ENCODE results near the gene SMCR8. TPM values are rescaled to one million over a fixed set of nuclear protein-coding genes. Genes with fewer than 3 reads are reported as not detected.

The SMCR8 gene
- total RNA-seq, 4 donors from 2014 or later: 16.7 to 28.3 (median 19.6) TPM

DNA sequence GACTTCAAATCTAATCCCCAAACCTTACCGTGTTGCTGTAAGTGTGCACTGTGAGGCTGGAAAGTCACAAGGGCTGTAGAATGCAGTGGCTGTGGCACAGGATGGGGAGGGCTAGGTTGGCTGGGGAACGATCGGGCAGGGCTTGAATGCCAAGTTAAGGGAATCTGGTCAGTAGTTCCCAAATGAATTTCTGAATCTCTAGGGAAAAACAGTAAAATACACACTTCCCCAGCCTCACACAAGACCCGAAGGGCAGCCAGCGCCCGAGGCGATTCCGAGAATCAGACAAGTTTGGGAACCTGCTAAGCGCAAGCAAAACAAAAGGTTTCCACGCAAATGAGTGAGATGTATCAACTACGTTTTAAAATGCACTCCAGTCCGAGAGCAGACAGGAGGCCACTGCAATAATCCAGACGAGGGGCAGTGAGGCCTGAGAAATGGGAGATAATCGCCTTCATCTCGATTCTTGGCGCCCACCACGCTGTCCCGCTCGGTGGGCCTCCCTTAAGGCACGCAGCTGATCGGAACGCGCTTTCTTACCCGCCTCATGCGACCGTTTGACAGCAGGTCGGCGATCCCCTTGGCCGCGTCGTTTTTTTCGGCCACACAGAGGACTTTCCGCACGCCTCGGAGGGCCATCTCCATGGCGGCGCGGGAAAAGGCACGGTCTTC, 898 bp upstream of the SMCR8 start:
- 1% methylated on average over 34 to 36 of the region's 39 CpGs for WGBS, 2 donors
- Histone ChIP-seq H3K9me3 (no peaks in the 10 kb centered on the region), H3K4me1 (peaks cover 27 to 48% of the 10 kb centered on the region in 2 donors), H3K36me3 (peaks cover 8 to 10% of the 10 kb centered on the region in 2 donors), H3K27ac (peak overlapping the region; percentile 17 to 87 (median 73)), H3K27me3 (no peaks in the 10 kb centered on the region), H3K4me3 (replicated peaks in 1 of 3) (peak overlapping the region; percentile 38 to 90 (median 55))
- TF ChIP-seq, protein P1, sequence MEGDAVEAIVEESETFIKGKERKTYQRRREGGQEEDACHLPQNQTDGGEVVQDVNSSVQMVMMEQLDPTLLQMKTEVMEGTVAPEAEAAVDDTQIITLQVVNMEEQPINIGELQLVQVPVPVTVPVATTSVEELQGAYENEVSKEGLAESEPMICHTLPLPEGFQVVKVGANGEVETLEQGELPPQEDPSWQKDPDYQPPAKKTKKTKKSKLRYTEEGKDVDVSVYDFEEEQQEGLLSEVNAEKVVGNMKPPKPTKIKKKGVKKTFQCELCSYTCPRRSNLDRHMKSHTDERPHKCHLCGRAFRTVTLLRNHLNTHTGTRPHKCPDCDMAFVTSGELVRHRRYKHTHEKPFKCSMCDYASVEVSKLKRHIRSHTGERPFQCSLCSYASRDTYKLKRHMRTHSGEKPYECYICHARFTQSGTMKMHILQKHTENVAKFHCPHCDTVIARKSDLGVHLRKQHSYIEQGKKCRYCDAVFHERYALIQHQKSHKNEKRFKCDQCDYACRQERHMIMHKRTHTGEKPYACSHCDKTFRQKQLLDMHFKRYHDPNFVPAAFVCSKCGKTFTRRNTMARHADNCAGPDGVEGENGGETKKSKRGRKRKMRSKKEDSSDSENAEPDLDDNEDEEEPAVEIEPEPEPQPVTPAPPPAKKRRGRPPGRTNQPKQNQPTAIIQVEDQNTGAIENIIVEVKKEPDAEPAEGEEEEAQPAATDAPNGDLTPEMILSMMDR (IDR thresholded peaks at IDR 0.05): no peak
- TF ChIP-seq POLR2A (IDR thresholded peaks at IDR 0.05): no peak
- intact Hi-C loops (cut with DNase I): no loop called here
- peak; percentile 16 to 26 for DNase-seq

DNA sequence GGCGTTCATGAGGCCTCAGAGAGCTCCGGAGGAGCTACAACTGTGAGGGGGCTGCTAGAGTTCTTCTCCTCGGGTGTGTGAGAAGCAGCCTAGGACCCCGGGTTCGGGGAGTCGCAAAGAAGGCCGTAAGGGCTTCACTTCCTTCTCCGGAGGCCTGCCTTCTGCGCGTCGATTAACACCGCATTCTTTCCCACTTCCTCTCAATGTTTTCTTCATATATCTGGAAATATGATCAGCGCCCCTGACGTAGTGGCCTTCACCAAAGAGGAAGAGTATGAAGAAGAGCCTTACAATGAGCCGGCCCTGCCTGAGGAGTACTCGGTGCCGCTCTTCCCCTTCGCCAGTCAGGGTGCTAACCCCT, 449 bp downstream of the SMCR8 start:
- intact Hi-C loops (cut with DNase I): loop anchor here (5.0 kb wide), 1 partner anchor 58 kb away; the partner anchor contains the start of gene FLII
- H3K27me3 ChIP-seq: no peaks in the 10 kb centered on the region
- no peaks in the 10 kb centered on the region for H3K9me3 ChIP-seq
- TF ChIP-seq POLR2A (IDR thresholded peaks at IDR 0.05): no peak
- TF ChIP-seq, protein P1 (IDR thresholded peaks at IDR 0.05): no peak
- DNase-seq: no peak
- peak overlapping the region; percentile 50 to 90 (median 83) for H3K4me3 ChIP-seq (replicated peaks in 1 of 3)
- peaks cover 30 to 52% of the 10 kb centered on the region in 2 donors for H3K4me1 ChIP-seq
- peak overlapping the region; percentile 69 to 87 (median 73) for H3K27ac ChIP-seq
- 6 to 7% methylated on average over 18 of the region's 18 CpGs for WGBS, 2 donors
- peaks cover 10 to 11% of the 10 kb centered on the region in 2 donors for H3K36me3 ChIP-seq

DNA sequence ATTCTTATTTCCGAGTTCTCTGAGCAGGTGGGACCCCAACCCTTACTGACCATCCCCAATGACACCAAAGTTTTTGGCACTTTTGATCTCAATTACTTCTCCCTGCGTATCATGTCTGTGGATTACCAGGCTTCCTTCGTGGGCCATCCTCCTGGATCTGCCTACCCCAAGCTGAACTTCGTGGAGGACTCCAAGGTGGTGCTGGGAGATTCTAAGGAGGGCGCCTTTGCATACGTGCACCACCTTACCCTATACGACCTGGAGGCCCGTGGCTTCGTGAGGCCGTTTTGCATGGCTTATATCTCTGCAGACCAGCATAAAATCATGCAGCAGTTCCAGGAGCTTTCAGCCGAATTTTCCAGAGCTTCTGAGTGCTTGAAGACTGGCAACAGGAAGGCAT, 868 bp downstream of the SMCR8 start:
- H3K36me3 ChIP-seq: peaks cover 10 to 11% of the 10 kb centered on the region in 2 donors
- H3K4me3 ChIP-seq (replicated peaks in 1 of 3): peak overlapping the region in 2 of 3 donors; percentile 50 to 90
- H3K4me1 ChIP-seq: peaks cover 30 to 52% of the 10 kb centered on the region in 2 donors
- TF ChIP-seq POLR2A (IDR thresholded peaks at IDR 0.05): no peak
- TF ChIP-seq, protein P1 (IDR thresholded peaks at IDR 0.05): no peak
- H3K9me3 ChIP-seq: no peaks in the 10 kb centered on the region
- WGBS, 2 donors: 70 to 73% methylated on average over 11 of the region's 11 CpGs
- intact Hi-C loops (cut with DNase I): loop anchor here (5.0 kb wide), 1 partner anchor 59 kb away; the partner anchor contains the start of gene FLII
- H3K27me3 ChIP-seq: no peaks in the 10 kb centered on the region
- peak overlapping the region in 2 of 3 donors; percentile 73 to 87 for H3K27ac ChIP-seq
- DNase-seq: no peak

DNA sequence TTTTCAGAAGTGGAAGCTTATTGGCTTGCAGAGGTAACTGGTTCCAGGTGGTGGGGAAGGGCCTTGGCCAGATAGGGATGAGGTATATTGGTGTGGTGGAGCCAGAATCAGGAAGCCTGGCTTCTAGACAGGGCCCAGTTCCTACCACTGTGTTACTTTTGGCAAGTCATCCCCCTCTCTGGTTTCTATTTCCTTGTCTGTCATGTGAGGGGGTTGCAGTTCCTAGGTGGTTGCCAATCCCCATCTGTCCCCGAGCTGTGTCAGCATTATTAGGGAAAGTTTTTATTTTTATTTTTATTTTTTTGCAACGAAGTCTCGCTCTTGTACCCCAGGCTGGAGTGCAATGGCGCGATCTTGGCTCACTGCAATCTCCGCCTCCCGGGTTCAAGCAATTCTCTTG, 3.0 kb downstream of the SMCR8 start:
- Histone ChIP-seq H3K4me1 (peaks cover 30 to 57% of the 10 kb centered on the region in 2 donors), H3K9me3 (no peaks in the 10 kb centered on the region), H3K4me3 (replicated peaks in 1 of 3) (no peak overlapping the region), H3K27me3 (no peaks in the 10 kb centered on the region), H3K27ac (no peak overlapping the region), H3K36me3 (peaks cover 15 to 17% of the 10 kb centered on the region in 2 donors)
- WGBS, 2 donors: 92 to 94% methylated on average over 7 of the region's 7 CpGs
- no peak for DNase-seq
- no peak for TF ChIP-seq POLR2A (IDR thresholded peaks at IDR 0.05)
- TF ChIP-seq, protein P1 (IDR thresholded peaks at IDR 0.05): no peak
- intact Hi-C loops (cut with DNase I): loop anchor here (5.0 kb wide), 1 partner anchor 61 kb away; the partner anchor contains the start of gene FLII
